Activated T-helper 9 cell treated with anti-CD3 and anti-CD28 coated beads, Interleukin-2, amount 50 U/mL, for 16 hours (primary cell): ENCODE results near the gene TENT5A.

Experiments
- DNase-seq: peaks from one replicate; pipeline ENCODE4 v3.0.0-alpha.2; 2020; ENCODE audit warnings: low read depth

The TENT5A gene

GRCh38 chr6:81771097-81771496 is 18.6 kb upstream of the TENT5A start:
- no peak for DNase-seq

GRCh38 chr6:81770381-81770780 is 17.9 kb upstream of the TENT5A start:
- no peak for DNase-seq

- no peak for DNase-seq
Measured at GRCh38 chr6:81769824-81770223, 17.3 kb upstream of the TENT5A start.

GRCh38 chr6:81768150-81768942 is 15.9 kb upstream of the TENT5A start:
- DNase-seq, result no peak

- DNase-seq, result no peak
Measured at GRCh38 chr6:81767163-81767891, 14.8 kb upstream of the TENT5A start.

- DNase-seq, result no peak
Measured at GRCh38 chr6:81766482-81767069, 14.1 kb upstream of the TENT5A start.

- no peak for DNase-seq
Measured at GRCh38 chr6:81764531-81764930, 12.1 kb upstream of the TENT5A start.

GRCh38 chr6:81763968-81764367 is 11.5 kb upstream of the TENT5A start:
- DNase-seq, result no peak

- DNase-seq, result no peak
Measured at GRCh38 chr6:81763051-81763450, 10.6 kb upstream of the TENT5A start.

GRCh38 chr6:81762606-81763005 is 10.1 kb upstream of the TENT5A start:
- DNase-seq, result no peak

- DNase-seq, result no peak
Measured at GRCh38 chr6:81762132-81762531, 9.7 kb upstream of the TENT5A start.

GRCh38 chr6:81761197-81761596 is 8.7 kb upstream of the TENT5A start:
- no peak for DNase-seq

- DNase-seq, result no peak
Measured at GRCh38 chr6:81759782-81760181, 7.3 kb upstream of the TENT5A start.

GRCh38 chr6:81758221-81758620 is 5.7 kb upstream of the TENT5A start:
- DNase-seq, result no peak

GRCh38 chr6:81756690-81757089 is 4.2 kb upstream of the TENT5A start:
- DNase-seq, result no peak

GRCh38 chr6:81755551-81755950 is 3.1 kb upstream of the TENT5A start:
- DNase-seq, result no peak

- no peak for DNase-seq
Measured at GRCh38 chr6:81754906-81755305, 2.4 kb upstream of the TENT5A start.

GRCh38 chr6:81753711-81754577 is 1.5 kb upstream of the TENT5A start:
- DNase-seq, result peak; percentile 78

GRCh38 chr6:81752921-81753710 is 635 bp upstream of the TENT5A start:
- peak; percentile 48 for DNase-seq

GRCh38 chr6:81751388-81752083 is 945 bp downstream of the TENT5A start:
- peak; percentile 6 for DNase-seq
